Suprapubic skin (tissue), 4 donors: ENCODE data around the gene ZNF460.
"Not testable (repeated sequence)": the region's sequence is repeated elsewhere in the genome, so short reads cannot be mapped to it uniquely, and the experiment has no call there.

Experiments used
- POLR2A ChIP-seq, 2 donors: fragments of 450-650 bp; IDR thresholded peaks; one replicate each; pipeline ENCODE4 v1.6.1; 2017; ENCODE audit warnings: antibody characterized with exemption in 2 of 2, mild to moderate bottlenecking in 2 of 2, moderate library complexity in 2 of 2
- POLR2AphosphoS5 ChIP-seq, 3 donors: sonication (generic); formaldehyde crosslinking; IDR thresholded peaks; one replicate each; pipeline ENCODE4 v1.6.1; 2017; ENCODE audit warnings: antibody characterized with exemption in 3 of 3
- TF ChIP-seq, protein P1 (sequence below), 2 donors: fragments of 200-600 bp in 1 of 2; fragments of 450-650 bp in 1 of 2; sonication (generic) in 1 of 2; IDR thresholded peaks; one replicate each; pipeline ENCODE4 v1.5.1; 2016 to 2019; ENCODE audit warnings: antibody characterized with exemption in 2 of 2, mild to moderate bottlenecking in 1 of 2, moderate library complexity in 1 of 2

DNA sequence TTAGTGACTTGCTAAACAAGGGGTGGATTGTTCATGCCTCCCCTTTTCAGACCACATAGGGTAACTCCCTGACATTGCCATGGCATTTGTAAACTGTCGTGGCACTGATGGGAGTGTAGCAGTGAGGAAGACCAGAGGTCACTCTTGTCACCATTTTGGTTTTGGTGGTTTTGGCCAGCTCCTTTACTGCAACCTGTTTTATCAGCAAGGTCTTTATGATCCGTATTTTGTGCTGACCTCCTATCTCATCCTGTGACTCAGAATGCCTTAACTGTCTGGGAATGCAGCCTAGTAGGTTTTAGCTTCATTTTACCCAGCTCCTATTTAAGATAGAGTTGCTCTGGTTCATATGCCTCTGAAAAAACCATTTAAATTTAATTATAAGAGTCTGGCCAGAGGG lies 1.8 kb upstream of the ZNF460 start:
- not testable (repeated sequence) for TF ChIP-seq POLR2A, POLR2AphosphoS5 (IDR thresholded peaks at IDR 0.05)
- TF ChIP-seq, protein P1, sequence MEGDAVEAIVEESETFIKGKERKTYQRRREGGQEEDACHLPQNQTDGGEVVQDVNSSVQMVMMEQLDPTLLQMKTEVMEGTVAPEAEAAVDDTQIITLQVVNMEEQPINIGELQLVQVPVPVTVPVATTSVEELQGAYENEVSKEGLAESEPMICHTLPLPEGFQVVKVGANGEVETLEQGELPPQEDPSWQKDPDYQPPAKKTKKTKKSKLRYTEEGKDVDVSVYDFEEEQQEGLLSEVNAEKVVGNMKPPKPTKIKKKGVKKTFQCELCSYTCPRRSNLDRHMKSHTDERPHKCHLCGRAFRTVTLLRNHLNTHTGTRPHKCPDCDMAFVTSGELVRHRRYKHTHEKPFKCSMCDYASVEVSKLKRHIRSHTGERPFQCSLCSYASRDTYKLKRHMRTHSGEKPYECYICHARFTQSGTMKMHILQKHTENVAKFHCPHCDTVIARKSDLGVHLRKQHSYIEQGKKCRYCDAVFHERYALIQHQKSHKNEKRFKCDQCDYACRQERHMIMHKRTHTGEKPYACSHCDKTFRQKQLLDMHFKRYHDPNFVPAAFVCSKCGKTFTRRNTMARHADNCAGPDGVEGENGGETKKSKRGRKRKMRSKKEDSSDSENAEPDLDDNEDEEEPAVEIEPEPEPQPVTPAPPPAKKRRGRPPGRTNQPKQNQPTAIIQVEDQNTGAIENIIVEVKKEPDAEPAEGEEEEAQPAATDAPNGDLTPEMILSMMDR (IDR thresholded peaks at IDR 0.05) = not testable (repeated sequence)
